ENCODE results near the gene VPS18.

Gene VPS18

GRCh38 chr15:40869686-40870085 lies 24.6 kb upstream of the VPS18 start:
- DNase-seq (ENCODE audit: low spot score): no peak

- no peak for DNase-seq (ENCODE audit: low spot score)
These were observed 23.5 kb upstream of the VPS18 start for GRCh38 chr15:40870716-40871115.

- no peak for DNase-seq (ENCODE audit: low spot score)
These were observed 22.3 kb upstream of the VPS18 start for GRCh38 chr15:40871749-40872617.

- no peak for DNase-seq (ENCODE audit: low spot score)
These were observed 21.2 kb upstream of the VPS18 start for GRCh38 chr15:40872791-40873693.

- peak; percentile 49 for DNase-seq (ENCODE audit: low spot score)
These were observed 20.3 kb upstream of the VPS18 start, which contains the start of gene RHOV for GRCh38 chr15:40873694-40874561. TSS of gene RHOV (minus strand) at chr15:40874234. CDS start at chr15:40874139, 95 bp downstream.

GRCh38 chr15:40875991-40876730 lies 18.1 kb upstream of the VPS18 start:
- DNase-seq (ENCODE audit: low spot score): no peak

- DNase-seq (ENCODE audit: low spot score): no peak
These were observed 16.6 kb upstream of the VPS18 start for GRCh38 chr15:40877694-40878093.

GRCh38 chr15:40878785-40879184 lies 15.5 kb upstream of the VPS18 start:
- no peak for DNase-seq (ENCODE audit: low spot score)

- DNase-seq (ENCODE audit: low spot score): no peak
These were observed 14.6 kb upstream of the VPS18 start for GRCh38 chr15:40879609-40880008.

GRCh38 chr15:40881351-40881750 lies 12.9 kb upstream of the VPS18 start:
- no peak for DNase-seq (ENCODE audit: low spot score)

- DNase-seq (ENCODE audit: low spot score): no peak
These were observed 7.7 kb upstream of the VPS18 start for GRCh38 chr15:40886586-40886985.

GRCh38 chr15:40889112-40889511 lies 5.1 kb upstream of the VPS18 start:
- DNase-seq (ENCODE audit: low spot score): no peak

- DNase-seq (ENCODE audit: low spot score): no peak
These were observed 3.1 kb upstream of the VPS18 start for GRCh38 chr15:40891138-40891537.

GRCh38 chr15:40891810-40892446 lies 2.3 kb upstream of the VPS18 start:
- peak; percentile 47 for DNase-seq (ENCODE audit: low spot score)

- DNase-seq (ENCODE audit: low spot score): no peak
These were observed 1.7 kb upstream of the VPS18 start for GRCh38 chr15:40892447-40893012.

GRCh38 chr15:40893019-40893670 lies 1.1 kb upstream of the VPS18 start:
- no peak for DNase-seq (ENCODE audit: low spot score)

GRCh38 chr15:40894681-40895448 lies 615 bp downstream of the VPS18 start:
- peak; percentile 37 for DNase-seq (ENCODE audit: low spot score)

GRCh38 chr15:40899536-40900207 lies 5.4 kb downstream of the VPS18 start:
- no peak for DNase-seq (ENCODE audit: low spot score)
